Measurements from ENCODE around the gene C18orf63.

DNA sequence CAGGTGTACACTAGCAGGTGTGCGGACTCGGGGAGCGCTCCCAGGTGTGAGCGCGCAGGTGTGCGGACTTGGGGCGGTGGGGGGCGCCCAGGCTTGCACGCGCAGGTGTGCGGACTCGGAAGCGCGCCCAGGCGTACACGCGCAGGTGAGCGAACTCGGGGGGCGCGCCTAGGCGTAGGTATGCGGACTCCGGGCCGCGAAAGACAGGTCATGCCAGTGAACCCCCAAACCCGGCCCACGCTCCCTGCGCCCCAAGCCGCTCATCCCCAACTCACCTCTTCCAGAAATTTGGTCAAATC is 24.2 kb upstream of the C18orf63 start:
- no peak for TF ChIP-seq CTCF (IDR thresholded peaks at IDR 0.05; ENCODE audit: low read depth, low read length, poor library complexity, severe bottlenecking)
- TF ChIP-seq EZH2phosphoT487 (IDR thresholded peaks at IDR 0.05; ENCODE audit: borderline replicate concordance, low read length): no peak

All from DOHH2 (cell line).